Adrenal gland (tissue), 12 donors: ENCODE results near the gene CDC42SE1. TPM values are rescaled to one million over a fixed set of nuclear protein-coding genes. Genes with fewer than 3 reads are reported as not detected.

ENCODE experiments used
- DNase-seq, 7 donors: peaks; one replicate each; pipeline ENCODE4 v3.0.0-alpha.2; 2019 to 2020
- H3K27ac ChIP-seq, 5 donors: fragments of 200-600 bp; sonication (generic) in 4 of 5; 1 replicate in 3 of 5; 2 replicates in 2 of 5; pipeline versions ENCODE4 v1.5.1 to v1.8.0; 2016 to 2020; ENCODE audit warnings: mild to moderate bottlenecking in 1 of 5
- H3K27me3 ChIP-seq: fragments of 200-600 bp; 2 replicates; pipeline ENCODE4 v1.8.0; 2021
- H3K36me3 ChIP-seq, 2 donors: fragments of 200-600 bp; replicated peaks in 1 of 2; 1 replicate in 1 of 2; 2 replicates in 1 of 2; pipeline versions ENCODE4 v1.5.1 to v1.8.0; 2018 to 2022
- H3K4me1 ChIP-seq, 2 donors: fragments of 200-600 bp; replicated peaks in 1 of 2; 1 replicate in 1 of 2; 2 replicates in 1 of 2; pipeline versions ENCODE4 v1.5.1 to v1.8.0; 2018 to 2021
- H3K4me3 ChIP-seq, 4 donors: fragments of 200-600 bp; sonication (generic) in 3 of 4; one replicate each; pipeline ENCODE4 v1.5.1; 2016 to 2018
- H3K9me3 ChIP-seq, 3 donors: fragments of 200-600 bp; sonication (generic) in 1 of 3; replicated peaks in 1 of 3; 1 replicate in 2 of 3; 2 replicates in 1 of 3; pipeline versions ENCODE4 v1.5.1 to v1.8.0; 2016 to 2021
- POLR2A ChIP-seq, 2 donors: fragments of 450-650 bp; IDR thresholded peaks; one replicate each; pipeline ENCODE4 v1.6.1; 2017; ENCODE audit warnings: antibody characterized with exemption in 2 of 2, mild to moderate bottlenecking in 2 of 2, moderate library complexity in 1 of 2
- WGBS, 4 donors: extraction: QIAGEN DNeasy Blood & Tissue Kit in 2 of 4; methylation state at CpG; one replicate each; pipeline versions ENCODE4 v1.1.5 to v1.1.7; 2013 to 2017; 5-methylcytosine and 5-hydroxymethylcytosine counted together
- intact Hi-C, 2 donors: fragments of 100-400 bp; cut with DNase I; formaldehyde crosslinking; loops; one replicate each; pipeline versions ENCODE4 v1.14.1 to v1.15.0; 2022 to 2023
- polyA plus RNA-seq, 3 donors: library from polyadenylated mRNA; stranded (reverse); fragments of 200-250 nt in 2 of 3; fragments of 350-450 nt in 1 of 3; fragmentation: Illumina TruSeq in 1 of 3; extraction: RNeasy Lipid Tissue Mini Kit (QIAGEN cat#74804) in 1 of 3; gene quantifications; one replicate each; pipeline ENCODE4 v1.2.3, GENCODE V29; 2013 to 2014
- total RNA-seq, 9 donors: library from RNA; depleted of rRNA in 4 of 9; stranded (reverse); fragments of >200 nt in 4 of 9; fragments of 120-200 nt in 1 of 9; fragmentation: NEBNext Ultra II Directional in 1 of 9; extraction: Animal tissue kit (Norgen Biotek cat#: 25700) in 1 of 9; gene quantifications; one replicate each; pipeline versions ENCODE4 v1.1.0 to v1.2.4, GENCODE V29; 2013 to 2023
- TF ChIP-seq, protein P1 (sequence below), 6 experiments: fragments of 450-650 bp in 4 of 6; fragments of 200-600 bp in 2 of 6; sonication (generic) in 1 of 6; IDR thresholded peaks; 1 replicate in 5 of 6; 2 replicates in 1 of 6; pipeline versions ENCODE4 v1.5.1 to v1.8.0; 2016 to 2021; ENCODE audit warnings: antibody characterized with exemption in 6 of 6, mild to moderate bottlenecking in 2 of 6, moderate library complexity in 1 of 6
- donor health status: healthy with polysubstance abuse.
- donor health status: Bipolar disorder and iron deficiency.
- donor health status: DM: yes; HTN: yes; CAD: no.
- donor health status: DM: no; HTN: no; CAD: no.
- donor health status: DM: no; HTN: no; CAD: no.
- donor health status: DM: yes; HTN: yes; CAD: no.

Gene CDC42SE1
- total and polyA plus RNA-seq, 12 donors, result 45.5 to 125 (median 85.9) TPM

DNA sequence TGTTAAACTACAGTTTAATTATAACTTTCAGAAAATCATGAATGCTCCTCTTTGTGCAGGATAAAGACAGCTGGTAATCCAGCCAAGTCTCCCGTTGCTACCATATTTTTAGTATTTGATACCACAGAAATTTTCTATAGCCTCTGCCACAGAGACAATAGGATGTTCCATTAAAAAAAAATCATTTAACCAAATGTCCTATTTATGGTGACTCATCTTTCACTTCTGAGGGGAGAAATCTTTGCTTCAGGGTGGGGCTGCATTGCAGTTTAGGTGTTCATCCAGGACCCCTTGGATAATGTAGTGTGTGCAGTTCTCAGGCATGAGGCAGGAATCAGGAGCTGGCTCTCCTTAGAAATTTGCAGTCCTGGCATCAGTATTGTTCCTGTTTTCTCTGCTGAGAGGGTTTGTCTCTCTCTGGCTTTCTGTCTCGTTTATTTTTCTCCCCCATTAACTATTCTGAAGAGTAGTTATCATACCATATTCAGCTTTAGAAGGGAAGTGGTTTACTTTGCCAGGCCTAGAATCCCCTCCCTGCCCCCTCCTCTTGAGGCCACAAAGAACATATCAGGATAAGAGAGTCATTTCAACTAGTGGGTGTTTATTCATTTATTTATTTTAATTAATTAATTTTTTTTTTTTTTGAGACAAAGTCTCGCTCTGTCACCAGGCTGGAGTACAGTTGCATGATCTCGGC is 48.1 kb downstream of the CDC42SE1 start:
- no peaks in the 10 kb centered on the region for H3K27me3 ChIP-seq
- intact Hi-C loops, result no loop called here
- peaks cover 17 to 53% of the 10 kb centered on the region in 2 donors for H3K4me1 ChIP-seq
- WGBS, 4 donors, result 62 to 74% (median 67%) methylated on average over 4 of the region's 4 CpGs
- peak overlapping the region in 1 of 5 donors; percentile 74 for H3K27ac ChIP-seq
- DNase-seq, result no peak
- TF ChIP-seq, protein P1, sequence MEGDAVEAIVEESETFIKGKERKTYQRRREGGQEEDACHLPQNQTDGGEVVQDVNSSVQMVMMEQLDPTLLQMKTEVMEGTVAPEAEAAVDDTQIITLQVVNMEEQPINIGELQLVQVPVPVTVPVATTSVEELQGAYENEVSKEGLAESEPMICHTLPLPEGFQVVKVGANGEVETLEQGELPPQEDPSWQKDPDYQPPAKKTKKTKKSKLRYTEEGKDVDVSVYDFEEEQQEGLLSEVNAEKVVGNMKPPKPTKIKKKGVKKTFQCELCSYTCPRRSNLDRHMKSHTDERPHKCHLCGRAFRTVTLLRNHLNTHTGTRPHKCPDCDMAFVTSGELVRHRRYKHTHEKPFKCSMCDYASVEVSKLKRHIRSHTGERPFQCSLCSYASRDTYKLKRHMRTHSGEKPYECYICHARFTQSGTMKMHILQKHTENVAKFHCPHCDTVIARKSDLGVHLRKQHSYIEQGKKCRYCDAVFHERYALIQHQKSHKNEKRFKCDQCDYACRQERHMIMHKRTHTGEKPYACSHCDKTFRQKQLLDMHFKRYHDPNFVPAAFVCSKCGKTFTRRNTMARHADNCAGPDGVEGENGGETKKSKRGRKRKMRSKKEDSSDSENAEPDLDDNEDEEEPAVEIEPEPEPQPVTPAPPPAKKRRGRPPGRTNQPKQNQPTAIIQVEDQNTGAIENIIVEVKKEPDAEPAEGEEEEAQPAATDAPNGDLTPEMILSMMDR (IDR thresholded peaks at IDR 0.05), result no peak
- no peak for TF ChIP-seq POLR2A (IDR thresholded peaks at IDR 0.05)
- no peaks in the 10 kb centered on the region for H3K36me3 ChIP-seq
- H3K4me3 ChIP-seq, result no peak overlapping the region
- H3K9me3 ChIP-seq, result no peaks in the 10 kb centered on the region

DNA sequence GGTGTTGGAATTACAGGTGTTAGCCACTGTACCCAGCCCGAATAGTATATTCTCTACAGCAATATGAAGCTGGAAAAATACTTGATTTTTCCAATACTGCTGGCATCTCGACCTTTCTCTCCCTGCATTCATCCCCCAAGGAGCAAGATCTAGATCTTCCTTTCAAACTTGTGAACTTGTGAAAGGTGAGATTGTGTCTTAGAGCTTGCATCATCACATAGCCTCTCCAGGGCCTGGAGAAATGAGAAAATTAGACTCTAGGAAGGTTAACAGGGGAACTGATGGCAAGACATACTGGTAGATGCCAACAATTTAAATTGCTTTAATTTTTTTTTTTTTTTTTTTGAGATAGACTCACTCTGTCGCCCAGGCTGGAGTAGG is 49.1 kb downstream of the CDC42SE1 start:
- intact Hi-C loops, result no loop called here
- Histone ChIP-seq H3K9me3 (no peaks in the 10 kb centered on the region), H3K4me1 (peaks cover 19 to 58% of the 10 kb centered on the region in 2 donors), H3K27ac (no peak overlapping the region), H3K4me3 (no peak overlapping the region), H3K36me3 (no peaks in the 10 kb centered on the region), H3K27me3 (no peaks in the 10 kb centered on the region)
- TF ChIP-seq, protein P1 (IDR thresholded peaks at IDR 0.05), result no peak
- TF ChIP-seq POLR2A (IDR thresholded peaks at IDR 0.05), result no peak
- WGBS, 4 donors, result 85 to 90% (median 89%) methylated on average over 3 of the region's 3 CpGs
- no peak for DNase-seq

DNA sequence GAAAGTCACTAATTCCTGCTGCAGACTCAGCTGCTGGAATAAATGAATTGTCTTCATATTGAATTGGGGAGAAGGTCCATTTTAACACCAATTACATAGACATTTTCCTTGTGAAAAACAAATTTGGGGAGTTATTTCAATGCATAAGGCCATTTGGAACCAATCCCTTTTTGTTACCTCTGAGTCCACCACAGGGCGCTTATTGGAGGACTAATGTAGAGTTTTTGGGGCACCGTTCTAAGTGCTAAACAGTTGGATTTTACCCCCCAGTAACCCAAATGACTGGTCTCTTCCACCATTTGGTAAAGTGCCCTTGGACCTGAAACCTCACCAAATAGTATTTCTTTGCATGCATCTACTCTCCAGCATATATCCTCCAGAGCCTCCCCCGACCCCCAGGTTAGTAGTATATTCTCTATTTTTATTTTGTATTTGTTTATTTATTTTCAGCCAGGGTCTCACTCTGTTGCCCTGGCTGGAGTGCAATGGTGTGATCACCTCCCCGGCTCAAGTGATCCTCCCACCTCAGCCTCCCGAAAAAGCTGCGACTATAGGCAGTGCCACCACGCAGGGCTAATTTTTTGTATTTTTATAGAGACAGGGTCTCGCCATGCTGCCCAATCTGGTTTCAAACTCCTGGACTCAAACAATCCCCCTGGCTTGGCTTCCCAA is 49.6 kb downstream of the CDC42SE1 start:
- Histone ChIP-seq H3K9me3 (no peaks in the 10 kb centered on the region), H3K36me3 (no peaks in the 10 kb centered on the region), H3K27ac (peak overlapping the region in 1 of 5 donors; percentile 95), H3K4me3 (no peak overlapping the region), H3K4me1 (peaks cover 24 to 63% of the 10 kb centered on the region in 2 donors), H3K27me3 (no peaks in the 10 kb centered on the region)
- 97 to 98% (median 97%) methylated on average over 8 of the region's 8 CpGs for WGBS, 4 donors
- intact Hi-C loops, result no loop called here
- no peak for TF ChIP-seq POLR2A (IDR thresholded peaks at IDR 0.05)
- TF ChIP-seq, protein P1 (IDR thresholded peaks at IDR 0.05), result no peak
- no peak for DNase-seq

DNA sequence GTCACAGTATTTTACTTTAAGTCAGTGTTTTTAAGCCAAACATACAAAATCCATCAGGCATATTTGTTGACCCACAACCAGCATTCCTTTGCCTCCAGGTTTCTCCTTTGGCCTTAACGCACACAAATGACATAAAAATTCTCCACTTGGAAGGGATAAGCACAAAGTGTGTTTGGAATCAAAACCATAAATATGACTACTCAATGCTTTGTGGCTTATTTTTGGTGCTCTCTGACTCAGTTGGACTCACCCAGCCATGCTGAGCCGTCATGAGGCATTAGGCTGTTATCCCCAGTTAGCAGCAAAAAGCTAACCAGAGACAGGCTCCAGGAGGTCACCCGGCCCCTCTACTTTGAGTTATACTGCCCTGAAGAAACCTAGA is 50.2 kb downstream of the CDC42SE1 start:
- peaks cover 25 to 69% of the 10 kb centered on the region in 2 donors for H3K4me1 ChIP-seq
- no peak for TF ChIP-seq POLR2A (IDR thresholded peaks at IDR 0.05)
- TF ChIP-seq, protein P1 (IDR thresholded peaks at IDR 0.05), result no peak
- intact Hi-C loops, result no loop called here
- no peaks in the 10 kb centered on the region for H3K36me3 ChIP-seq
- H3K4me3 ChIP-seq, result peak overlapping the region in 3 of 4 donors; percentile 46 to 98 (median 93)
- no peak for DNase-seq
- no peaks in the 10 kb centered on the region for H3K9me3 ChIP-seq
- peak overlapping the region in 4 of 5 donors; percentile 74 to 95 (median 84) for H3K27ac ChIP-seq
- no peaks in the 10 kb centered on the region for H3K27me3 ChIP-seq
- 37 to 60% (median 45%) methylated on average over 3 of the region's 3 CpGs for WGBS, 4 donors
